ENCODE data around the gene ABI3.
"Not testable (repeated sequence)": the region's sequence is repeated elsewhere in the genome, so short reads cannot be mapped to it uniquely, and the experiment has no call there.

ABI3 gene, protein sequence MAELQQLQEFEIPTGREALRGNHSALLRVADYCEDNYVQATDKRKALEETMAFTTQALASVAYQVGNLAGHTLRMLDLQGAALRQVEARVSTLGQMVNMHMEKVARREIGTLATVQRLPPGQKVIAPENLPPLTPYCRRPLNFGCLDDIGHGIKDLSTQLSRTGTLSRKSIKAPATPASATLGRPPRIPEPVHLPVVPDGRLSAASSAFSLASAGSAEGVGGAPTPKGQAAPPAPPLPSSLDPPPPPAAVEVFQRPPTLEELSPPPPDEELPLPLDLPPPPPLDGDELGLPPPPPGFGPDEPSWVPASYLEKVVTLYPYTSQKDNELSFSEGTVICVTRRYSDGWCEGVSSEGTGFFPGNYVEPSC

DNA sequence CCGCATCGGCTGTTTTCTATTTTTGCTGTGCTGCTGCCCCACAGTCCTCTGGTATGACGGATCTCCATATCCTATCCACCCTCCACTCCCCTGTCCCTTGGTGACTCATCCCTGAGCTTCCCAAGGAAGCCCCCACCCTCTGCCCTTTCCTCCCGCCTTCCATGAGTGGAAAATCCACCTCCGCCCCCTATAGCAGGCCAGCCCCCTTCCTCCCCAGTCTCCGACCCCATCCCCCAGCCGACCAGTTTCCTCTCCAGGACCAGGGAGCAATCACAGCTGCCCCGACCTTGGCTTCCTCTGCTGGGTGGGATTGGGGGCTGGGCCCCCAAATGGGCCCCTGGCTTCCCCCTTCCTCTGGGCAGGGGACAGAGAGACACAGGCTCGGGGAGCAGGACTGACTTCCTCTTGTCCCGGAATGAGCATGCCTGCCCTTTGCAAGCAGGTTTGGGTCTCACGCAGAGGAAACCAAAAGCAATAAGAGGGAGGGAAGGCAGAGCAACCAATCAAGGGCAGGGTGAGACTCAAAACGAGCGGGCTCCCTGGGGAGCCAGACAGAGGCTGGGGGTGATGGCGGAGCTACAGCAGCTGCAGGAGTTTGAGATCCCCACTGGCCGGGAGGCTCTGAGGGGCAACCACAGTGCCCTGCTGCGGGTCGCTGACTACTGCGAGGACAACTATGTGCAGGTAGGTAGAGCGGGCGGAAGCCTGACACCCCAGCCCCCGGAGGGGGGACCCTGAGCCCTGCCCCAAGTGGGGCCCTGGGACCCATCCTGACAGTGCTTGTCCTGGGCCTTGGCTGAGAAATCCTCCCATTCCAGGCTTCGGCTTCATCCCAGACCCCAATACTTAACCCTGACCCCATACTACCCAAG lies at the start of gene ABI3, which contains the start of gene GNGT2:
ABI3 (plus strand) TSS at position 550 of the 872 bp plus-strand sequence; CDS start at position 568, 18 bp downstream.
GNGT2 (minus strand) TSS at position 417 of the 872 bp plus-strand sequence. CDS start 3,152 bp downstream, outside the sequence.
- DNase-seq = no peak

DNA sequence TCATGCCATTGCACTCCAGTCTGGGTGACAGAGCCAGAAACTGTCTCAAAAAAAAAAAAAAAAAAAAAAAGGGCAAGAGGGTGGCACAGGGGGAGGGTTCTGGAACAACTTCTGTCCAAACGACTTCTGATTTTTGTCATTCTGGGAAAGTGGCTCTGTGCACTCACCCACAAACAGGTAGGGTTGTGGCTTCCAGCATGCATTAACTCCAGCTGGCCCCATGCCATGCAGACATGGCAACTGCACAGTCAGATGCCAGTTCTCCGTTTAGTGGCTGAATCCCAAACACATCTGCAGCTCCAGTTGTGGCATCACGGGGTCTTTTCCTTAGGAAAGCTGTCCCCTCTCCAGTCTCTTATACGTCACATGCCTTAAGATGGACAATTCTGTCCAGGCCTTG lies 47.6 kb upstream of the ABI3 start:
- no peak for DNase-seq

DNA sequence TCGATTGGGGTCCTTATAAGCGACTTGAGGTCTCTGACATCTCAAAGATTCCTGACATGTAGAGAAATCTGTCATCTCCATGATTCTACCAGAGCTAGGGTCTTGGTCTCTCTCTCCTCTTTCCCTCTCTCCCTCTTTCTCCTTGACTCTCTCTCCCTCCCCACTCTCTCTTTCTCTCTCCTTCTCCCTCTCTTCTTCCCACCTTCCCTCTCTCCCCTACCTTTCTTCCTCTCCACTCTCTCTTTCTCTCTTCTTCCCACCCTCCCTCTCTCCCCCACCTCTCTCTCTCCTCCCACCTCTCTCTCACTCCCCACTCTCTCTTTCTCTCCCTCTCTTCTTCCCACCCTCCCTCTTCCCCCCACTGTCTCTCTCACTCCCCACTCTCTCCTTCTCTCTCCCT lies 45.4 kb upstream of the ABI3 start:
- no peak for DNase-seq

DNA sequence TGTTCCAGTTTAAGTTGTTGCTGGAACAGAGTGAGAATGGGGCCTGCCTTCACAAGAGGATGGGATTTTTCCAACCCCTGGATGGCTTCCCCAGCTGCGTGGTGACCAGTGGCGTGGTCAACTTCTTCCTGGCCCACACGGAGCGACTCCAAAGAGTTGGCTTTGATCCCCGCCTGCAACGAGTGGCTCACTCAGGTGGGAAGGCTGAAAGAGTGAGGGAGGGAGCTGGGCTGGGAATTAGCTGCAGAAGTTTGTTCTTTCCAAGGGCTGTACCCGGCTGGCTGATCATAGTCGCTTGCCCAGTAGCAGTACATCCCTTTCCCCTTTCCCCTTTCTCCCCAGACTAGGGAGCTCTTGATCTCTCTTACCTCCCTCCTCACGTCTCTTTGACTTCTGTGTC lies 41.8 kb upstream of the ABI3 start:
- no peak for DNase-seq

DNA sequence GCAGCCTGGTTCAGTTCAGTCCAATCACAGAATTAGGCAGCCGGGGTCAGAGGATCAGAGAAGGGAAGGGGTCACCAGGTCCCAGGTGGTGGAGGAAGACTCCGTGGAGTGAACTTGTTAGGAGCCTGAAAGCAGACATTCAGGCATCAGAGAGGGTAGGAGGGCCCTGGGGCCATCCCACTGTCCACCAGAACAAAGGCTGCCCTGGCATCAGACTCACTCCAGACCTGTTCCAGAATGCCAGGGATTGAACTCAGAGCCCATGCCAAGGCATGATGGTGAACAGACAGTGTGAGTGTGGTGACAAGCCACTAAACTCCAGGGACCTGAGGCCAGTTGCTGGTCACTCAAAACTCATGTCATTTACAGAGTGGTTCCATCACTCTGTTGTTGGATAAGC lies 40.3 kb upstream of the ABI3 start:
- DNase-seq = no peak

DNA sequence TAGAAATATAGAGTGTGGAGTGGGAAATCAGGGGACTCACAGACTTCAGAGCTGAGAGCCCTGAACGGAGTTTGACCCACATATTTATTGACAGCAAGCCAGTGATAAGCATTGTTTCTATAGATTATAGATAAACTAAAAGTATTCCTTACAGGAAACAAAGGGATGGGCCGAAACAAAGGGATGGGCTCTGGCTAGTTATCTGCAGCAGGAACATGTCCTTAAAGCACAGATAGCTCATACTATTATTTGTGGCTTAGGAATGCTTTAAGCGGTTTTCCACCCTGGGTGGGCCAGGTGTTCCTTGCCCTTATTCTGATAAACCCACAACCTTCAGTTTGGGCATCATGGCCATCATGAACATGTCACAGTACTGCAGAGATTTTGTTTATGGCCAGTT lies 39.8 kb upstream of the ABI3 start:
- not testable (repeated sequence) for DNase-seq

DNA sequence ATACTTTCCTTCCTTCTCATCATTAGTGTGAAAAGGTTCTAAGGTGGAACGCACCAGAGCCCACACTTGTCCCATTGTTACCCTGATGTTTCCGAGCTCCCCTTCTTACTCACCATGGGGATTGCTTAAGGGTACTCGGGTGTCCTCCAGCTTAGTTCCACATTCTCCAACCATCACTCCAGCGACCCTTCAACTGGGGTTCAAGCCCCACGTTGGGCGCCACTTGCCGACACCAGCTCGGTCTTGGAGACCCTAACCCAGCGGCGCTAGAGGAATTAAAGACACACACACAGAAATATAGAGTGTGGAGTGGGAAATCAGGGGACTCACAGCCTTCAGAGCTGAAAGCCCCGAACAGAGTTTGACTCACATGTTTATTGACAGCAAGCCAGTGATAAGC lies 34.5 kb upstream of the ABI3 start:
- DNase-seq = not testable (repeated sequence)

DNA sequence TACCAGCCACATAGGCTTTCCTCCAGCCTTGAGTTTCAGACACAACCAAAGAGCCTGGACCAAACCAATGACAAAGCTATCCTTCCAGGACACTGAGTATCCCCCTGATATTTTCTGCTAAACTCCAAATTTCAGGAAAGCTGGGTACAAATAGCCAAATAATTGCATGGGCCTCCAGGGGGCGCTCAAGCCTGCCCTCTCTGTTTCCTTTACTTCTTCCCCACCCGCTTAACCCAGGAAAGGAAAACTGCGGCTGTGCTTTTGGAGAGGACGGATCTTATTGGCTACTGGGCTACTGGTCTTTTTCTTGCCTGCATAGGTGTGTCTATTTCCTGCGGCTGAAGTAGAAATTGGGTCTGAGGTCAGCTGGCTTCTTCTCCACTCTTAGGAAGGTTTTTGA lies 30.2 kb upstream of the ABI3 start:
- DNase-seq = peak; percentile 41

DNA sequence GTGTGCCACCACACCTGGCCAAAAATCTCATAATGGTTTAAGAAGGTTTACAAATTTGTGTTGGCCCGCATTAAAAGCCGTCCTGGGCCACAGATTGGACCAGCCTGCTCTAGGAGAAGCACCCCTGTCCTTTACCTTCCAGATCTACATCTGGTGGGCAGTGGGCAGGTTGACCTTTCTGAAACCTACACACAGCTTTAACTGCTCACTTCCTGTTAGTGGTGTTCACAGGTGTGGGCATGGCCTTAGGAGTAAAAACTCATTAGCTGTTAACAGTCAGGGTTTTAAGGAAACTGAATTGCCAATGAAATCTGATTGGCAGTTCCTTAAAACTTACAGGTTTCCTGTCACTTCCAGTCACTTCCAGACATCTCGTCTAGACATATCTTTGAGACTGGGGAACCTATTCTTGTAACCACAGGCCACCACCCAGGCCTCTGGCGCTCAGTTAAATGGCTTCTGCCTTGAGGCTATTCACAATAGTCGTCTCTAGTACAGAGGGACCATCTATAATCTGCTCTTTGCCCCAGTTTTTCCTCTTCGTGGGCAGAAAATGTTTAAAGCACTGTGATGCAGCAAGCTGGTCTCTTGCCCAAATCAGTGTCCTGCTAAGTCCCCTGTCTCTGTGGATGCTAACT lies 29.4 kb upstream of the ABI3 start:
- no peak for DNase-seq

DNA sequence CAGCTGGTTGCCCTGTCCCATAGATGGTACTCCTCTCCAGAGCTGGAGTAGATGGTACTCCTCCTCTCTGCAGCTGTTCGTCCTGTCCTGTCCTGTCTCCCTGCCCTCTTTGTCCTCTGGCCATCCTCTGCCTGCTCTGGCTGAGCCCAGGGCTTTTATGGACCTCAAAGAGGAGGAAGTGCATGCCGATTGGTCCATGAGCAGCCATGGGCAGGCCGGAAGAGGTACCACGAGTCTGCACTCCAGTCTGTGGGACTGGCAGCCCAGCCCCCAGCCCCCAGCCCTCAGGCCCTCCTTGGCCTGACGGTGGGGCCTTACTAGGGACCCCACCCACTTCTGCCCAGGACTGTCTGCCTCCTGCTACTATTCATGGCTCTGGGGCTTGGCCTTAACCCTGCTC lies 27.2 kb upstream of the ABI3 start:
- no peak for DNase-seq

DNA sequence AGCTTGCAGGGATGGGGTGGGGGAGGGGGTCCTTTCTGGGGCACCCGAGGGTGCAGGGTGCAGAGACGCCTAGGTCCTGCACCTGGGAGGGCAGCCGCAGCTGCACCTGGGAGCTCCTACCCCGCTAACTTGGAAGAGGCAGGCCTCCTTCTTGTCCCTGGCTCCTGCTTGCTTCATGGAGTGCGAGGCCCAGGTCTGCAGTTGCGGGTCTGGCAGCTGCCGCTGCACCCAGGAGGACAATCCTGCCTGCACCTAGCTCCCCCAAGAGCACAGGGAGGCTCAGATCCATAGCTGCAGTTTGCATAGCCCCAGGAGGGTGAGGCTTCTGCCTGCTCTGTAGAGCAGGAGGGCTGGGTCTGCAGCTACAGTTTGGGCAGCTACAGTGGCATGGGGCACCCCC lies 26.7 kb upstream of the ABI3 start:
- no peak for DNase-seq

DNA sequence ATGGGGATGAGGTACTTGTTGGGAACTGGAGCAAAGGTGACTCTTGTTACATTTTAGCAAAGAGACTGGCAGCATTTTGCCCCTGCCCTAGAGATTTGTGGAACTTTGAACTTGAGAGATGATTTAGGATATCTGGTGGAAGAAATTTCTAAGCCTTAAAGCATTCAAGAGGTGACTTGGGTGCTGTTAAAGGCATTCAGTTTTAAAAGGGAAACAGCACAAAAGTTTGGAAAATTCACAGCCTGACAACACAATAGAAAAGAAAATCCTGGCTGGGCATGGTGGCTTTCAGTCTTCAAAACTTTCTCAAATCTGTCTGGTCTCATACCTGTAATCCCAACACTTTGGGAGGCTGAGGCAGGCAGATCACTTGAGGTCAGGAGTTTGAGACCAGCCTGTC lies 26.0 kb upstream of the ABI3 start:
- not testable (repeated sequence) for DNase-seq

DNA sequence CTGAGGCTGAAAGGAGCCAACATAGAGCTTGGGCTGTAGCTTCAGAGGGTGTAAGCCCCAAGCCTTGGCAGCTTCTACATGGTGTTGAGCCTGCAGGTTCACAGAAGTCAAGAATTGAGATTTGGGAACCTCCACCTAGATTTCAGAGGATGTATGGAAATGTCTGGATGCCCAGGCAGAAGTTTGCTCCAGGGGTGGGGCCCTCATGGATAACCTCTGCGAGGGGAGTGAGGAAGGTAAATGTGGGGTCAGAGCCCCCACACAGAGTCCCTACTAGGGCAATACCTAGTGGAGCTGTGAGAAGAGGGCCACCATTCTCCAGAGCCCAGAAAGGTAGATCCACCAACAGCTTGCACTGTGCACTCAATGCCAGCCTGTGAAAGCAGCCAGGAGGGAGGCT lies 25.1 kb upstream of the ABI3 start:
- DNase-seq = not testable (repeated sequence)

DNA sequence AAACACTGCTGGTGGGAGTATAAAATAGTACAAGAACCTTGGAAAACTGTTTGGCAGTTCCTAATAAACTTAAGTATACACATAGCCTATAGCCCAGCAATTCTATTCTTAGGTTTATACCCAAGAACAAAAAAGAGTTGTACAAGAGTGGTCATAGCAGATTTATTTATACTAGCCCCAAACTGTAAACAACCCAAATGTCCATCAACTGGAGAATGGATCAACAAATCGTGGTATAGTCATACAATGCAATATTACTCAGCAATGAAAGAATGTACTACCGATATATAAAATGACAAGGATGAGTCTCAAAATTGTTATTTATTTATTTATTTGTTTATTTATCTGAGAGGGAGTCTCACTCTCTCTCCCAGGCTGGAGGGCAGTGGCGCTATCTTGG lies 23.2 kb upstream of the ABI3 start:
- no peak for DNase-seq

DNA sequence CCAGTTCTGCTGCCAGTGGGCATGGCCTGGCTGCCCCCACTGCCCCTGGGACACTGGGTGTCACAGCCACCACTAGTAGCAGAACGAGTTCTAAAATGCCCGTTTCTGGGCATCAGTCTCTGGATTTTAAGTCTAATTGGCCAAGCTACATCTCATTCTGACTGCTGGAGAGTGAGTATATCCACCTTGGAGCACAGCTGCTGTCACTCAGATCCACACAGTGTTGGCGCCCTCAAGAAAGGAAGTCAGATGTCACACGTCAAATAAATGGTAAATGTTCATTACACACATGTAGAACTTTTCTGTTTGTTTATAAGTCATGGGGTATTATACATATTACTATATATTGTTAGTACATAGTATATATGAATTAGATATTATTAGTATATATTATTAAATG lies 19.6 kb upstream of the ABI3 start:
- DNase-seq = no peak

DNA sequence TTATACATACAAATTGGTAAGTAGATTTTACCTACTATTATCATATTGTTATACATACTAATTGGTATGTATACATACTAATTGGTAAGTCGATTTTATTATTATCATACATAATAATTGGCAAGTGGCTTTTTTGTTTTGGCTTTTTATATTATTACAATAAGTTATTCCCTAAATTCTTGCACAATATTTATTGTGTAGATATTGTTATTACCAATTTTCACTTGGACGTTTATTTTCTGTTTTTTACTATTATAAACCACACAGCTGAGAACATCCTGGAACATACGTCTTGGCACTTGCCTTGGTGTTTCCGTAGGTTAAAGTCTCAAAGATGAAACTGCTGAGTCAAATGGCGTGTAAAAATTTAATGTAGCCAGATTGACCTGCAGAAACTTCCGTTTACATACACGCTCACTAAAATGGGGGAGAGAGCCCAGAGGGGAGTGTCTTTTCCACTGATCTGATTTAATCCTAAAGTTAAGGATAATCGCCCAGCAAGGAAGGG lies 19.0 kb upstream of the ABI3 start:
- no peak for DNase-seq

DNA sequence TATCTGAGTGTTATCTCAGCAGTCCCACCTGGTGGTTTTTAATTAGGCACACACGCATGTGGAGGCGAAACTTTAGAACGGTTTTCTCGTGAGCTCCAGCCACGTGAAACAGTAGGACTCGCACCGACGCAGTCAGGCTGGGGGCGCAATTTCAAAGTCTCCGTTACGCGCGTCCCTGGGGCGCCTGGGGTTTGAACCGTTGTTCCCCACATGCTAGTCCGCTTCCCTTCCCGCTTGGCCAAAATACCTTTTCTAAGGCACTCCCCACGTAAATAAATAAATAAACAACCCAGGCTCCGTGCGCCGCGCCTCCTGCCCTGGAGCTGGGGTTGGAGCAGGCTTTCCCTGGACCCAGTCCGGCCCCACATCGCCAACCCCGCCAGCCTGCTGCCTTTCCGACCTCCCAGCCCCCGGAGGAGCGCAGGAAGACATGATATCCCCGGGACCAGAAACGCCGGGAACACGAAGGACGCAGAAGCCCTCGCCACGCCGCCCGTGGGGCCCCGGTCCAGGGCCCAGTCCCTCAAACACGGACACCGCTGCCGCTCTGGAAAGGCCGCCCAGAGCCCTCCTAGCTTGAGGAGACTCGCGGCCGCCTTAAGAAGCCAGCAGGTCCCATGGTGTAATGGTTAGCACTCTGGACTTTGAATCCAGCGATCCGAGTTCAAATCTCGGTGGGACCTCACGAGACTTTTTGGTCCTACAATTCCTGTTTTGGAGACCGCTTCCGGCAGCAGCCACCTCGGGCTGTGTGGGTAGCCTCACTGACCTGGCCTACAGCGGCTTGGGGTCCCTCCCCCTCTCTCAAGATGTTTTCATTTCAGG lies 18.4 kb upstream of the ABI3 start:
- DNase-seq = peak; percentile 88

DNA sequence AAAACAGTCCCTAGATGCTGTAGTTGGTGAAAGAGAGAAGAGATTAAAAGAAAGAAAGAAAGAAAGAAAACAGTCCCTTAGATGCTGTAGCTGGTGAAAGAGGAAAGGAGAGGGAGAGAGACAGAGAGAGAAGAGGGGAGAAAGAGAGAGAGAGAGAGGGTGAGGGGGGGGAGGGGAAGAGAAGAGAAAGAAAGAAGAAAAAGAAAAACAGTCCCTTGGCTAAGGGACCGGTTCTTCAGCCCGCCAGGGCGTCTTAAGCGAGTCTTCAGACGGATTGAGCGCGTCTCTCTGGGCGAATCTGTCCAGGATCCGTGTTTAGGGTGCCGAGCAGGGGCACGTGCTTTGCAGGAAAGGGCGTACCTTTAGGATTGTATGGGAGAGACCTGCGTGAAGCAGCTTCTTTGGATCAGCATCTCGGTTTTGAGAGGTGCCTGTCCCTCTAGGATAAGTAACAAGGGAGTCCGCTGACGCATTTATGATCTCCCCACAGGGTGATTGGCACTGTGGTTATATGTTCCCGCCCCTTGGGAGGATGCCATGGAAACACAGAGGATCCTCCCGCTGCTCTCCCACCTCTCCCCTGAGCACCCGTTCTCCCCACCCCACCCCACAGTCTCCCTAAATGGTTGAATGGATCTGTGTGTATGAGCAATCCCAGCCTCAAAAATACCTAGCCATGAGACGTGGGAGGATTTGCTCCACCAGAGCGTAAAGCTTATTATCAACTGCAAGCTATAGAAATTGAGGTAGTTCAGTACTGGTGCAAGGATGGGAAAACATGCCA lies 16.8 kb upstream of the ABI3 start:
- DNase-seq = peak; percentile 11

DNA sequence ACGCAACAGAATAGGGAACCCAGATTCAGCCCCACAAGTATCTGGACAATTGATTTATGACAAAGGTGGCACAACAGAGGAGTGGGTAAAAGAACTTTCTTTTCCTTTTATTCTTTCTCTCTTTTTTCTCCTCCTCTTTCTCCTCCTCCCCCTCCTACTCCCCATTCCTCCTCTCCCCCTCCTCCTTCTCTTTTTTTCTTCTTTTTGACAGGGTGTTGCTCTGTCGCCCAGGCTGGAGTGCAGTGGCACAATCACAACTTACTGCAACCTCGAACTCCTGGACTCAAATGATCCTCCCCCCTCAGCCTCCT lies 16.3 kb upstream of the ABI3 start:
- DNase-seq = no peak

DNA sequence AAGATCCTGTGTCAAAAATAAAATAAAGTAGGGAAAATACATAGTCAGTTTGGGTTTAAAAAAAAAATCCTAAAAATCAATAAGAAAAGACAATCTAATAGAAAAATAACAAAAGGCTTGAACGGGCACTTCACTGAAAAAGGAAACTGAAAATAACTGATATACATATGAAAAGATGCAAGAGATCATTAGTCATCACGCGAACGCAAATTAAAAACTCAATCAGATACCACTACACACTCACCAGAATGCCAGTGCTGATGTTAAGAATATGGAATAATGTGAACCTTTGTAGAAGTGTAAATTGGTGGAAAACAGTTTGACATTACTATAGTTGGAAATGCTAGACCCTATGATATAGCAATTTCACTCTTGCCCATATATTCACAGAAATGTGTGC lies 14.8 kb upstream of the ABI3 start:
- no peak for DNase-seq

DNA sequence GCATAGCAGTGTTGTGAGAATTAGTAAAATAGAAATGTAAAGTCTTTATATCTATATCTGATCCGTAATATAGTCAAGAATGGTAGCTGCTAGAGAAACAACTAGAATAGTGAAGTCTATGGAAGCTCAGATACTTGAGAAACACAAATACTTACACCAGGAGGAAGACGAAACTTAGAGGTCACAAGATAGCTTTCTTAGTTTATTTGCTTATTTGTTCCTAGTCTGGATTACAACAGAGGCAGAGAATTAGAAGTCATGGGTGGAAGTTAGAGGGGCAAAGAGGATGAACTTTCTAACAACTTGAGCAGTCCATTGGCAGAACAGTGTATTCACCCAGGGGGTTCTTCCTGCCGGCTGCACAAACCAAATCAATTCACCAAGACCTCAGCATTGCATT lies 14.0 kb upstream of the ABI3 start:
- DNase-seq = no peak
